ENCODE data around the gene SMG5. TPM values are rescaled to one million over a fixed set of nuclear protein-coding genes. Genes with fewer than 3 reads are reported as not detected.
A peak's percentile ranks its signal among the peaks of the same experiment; 100 is the strongest.

Gene SMG5
- total and polyA plus RNA-seq, 2 experiments from 2014 or later: 25.9 to 118 TPM

GRCh38 chr1:156226116-156226538 is 56.5 kb downstream of the SMG5 start (continued):
- TF ChIP-seq REST (IDR thresholded peaks at IDR 0.05; ENCODE audit: unreplicated experiment): no peak
- no peak for TF ChIP-seq POLR2AphosphoS5 (IDR thresholded peaks at IDR 0.05; ENCODE audit: low read depth)
- TF ChIP-seq CREB1 (CRISPR knock-in tag; IDR thresholded peaks at IDR 0.05; ENCODE audit: low read depth): no peak

- H3K36me3 Mint-ChIP-seq (ENCODE audit: low read depth): peaks cover 55% of the 10 kb centered on the region
- no peaks in the 10 kb centered on the region for H3K4me1 ChIP-seq (ENCODE audit: insufficient read depth)
- H3K4me3 ChIP-seq: no peak overlapping the region
- peaks cover 20% of the 10 kb centered on the region for H3F3A ChIP-seq (replicated peaks; ENCODE audit: low read depth)
- ATAC-seq: no peak
- H3K4me1 Mint-ChIP-seq: peaks cover 4% of the 10 kb centered on the region; the same call in 2 of the 3 replicates
- no peak overlapping the region for H3K4me3 Mint-ChIP-seq
- H2AFZ ChIP-seq: no peak overlapping the region
- no peaks in the 10 kb centered on the region for H3K27me3 ChIP-seq (ENCODE audit: insufficient read depth)
- 0 out of 2 replicates have a peak, but pooled peaks cover 3% of the 10 kb centered on the region for H4K20me1 ChIP-seq (replicated peaks; ENCODE audit: insufficient read depth)
- no peak overlapping the region for H3K4me2 ChIP-seq
- H3K27ac ChIP-seq (ENCODE audit: low read depth): 0 out of 2 replicates have a peak overlapping the region, but pooled peaks have one; percentile 9
- no peaks in the 10 kb centered on the region for H3K9me3 Mint-ChIP-seq
- H3K36me3 ChIP-seq (ENCODE audit: insufficient read depth): peaks cover 17% of the 10 kb centered on the region; the same call in 1 of the 2 replicates
- H3K27me3 Mint-ChIP-seq (ENCODE audit: insufficient read depth, low read depth, poor library complexity): no peaks in the 10 kb centered on the region
- no peak for DNase-seq (ENCODE audit: low spot score)
- peak overlapping the region; percentile 19 for H3K27ac Mint-ChIP-seq
- no peaks in the 10 kb centered on the region for H3K9me2 ChIP-seq (ENCODE audit: insufficient read depth)
- H3K79me2 ChIP-seq (replicated peaks; ENCODE audit: insufficient read depth): peaks cover 9% of the 10 kb centered on the region; the same call in 1 of the 2 replicates
- TF ChIP-seq ZNF462 (CRISPR knock-in tag; IDR thresholded peaks at IDR 0.05) (no peak), STAT1 (IDR thresholded peaks at IDR 0.05; ENCODE audit: unreplicated experiment) (no peak), JUNB (IDR thresholded peaks at IDR 0.05; ENCODE audit: unreplicated experiment) (no peak), POLR2AphosphoS5 (IDR thresholded peaks at IDR 0.05; ENCODE audit: low read depth) (no peak), ETS1 (IDR thresholded peaks at IDR 0.05) (no peak), EZH2phosphoT487 (IDR thresholded peaks at IDR 0.05; ENCODE audit: unreplicated experiment) (no peak), REST (IDR thresholded peaks at IDR 0.05; ENCODE audit: unreplicated experiment) (no peak)
These were observed 57.0 kb downstream of the SMG5 start for GRCh38 chr1:156225677-156226014.

Measured in GM23338 (cell line).